ENCODE results near the gene EHMT1.
"Not testable (repeated sequence)": the region's sequence is repeated elsewhere in the genome, so short reads cannot be mapped to it uniquely, and the experiment has no call there.

The EHMT1 gene

DNA sequence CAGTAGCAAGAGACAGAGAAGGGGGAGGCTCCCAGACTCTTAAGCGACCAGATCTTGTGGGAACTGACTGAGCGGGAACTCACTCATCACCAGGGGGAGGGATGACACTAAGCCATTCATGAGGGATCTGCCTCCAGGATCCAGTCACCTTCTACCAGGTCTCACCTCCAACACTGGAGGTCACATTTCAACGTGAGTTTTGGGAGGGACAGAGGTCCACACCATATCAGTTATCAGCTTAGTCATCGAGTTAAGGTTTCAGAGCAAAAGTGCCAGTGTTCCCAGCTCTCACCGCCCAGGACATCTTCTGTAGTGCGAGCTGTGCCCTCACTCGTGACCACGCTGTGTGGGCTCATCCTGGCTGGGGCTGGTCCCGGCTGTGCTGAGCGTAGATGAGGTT, 160.1 kb downstream of the EHMT1 start:
- DNase-seq = no peak
- intact Hi-C loops (cut with DNase I) = no loop called here

GRCh38 chr9:137780031-137780430, 161.2 kb downstream of the EHMT1 start:
- DNase-seq; intact Hi-C loops (cut with DNase I): not testable (repeated sequence)

- intact Hi-C loops (cut with DNase I) = no loop called here
- DNase-seq = peak in 1 of 42 donors; percentile 15
These were observed 163.2 kb downstream of the EHMT1 start for GRCh38 chr9:137781906-137782585.

DNA sequence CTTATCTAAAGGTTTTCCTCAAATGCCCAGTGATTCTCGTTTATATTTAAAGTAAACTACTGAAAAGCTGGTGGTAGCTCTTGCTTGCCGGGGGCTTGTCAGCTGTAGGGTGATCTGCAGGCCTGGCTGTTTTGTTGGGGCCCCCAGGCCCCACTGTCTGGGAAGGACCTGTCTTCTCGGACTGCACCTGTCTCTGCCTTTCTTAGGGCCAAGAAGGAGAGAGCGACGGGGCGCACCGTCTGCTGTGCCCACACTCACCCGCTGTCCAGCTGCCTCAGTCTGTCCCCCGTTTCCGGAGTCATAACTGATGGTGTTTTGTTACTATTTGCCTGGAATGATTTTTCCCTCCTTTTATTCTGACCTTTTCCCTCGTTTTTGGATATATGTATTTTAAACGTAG, 164.7 kb downstream of the EHMT1 start:
- DNase-seq = no peak
- intact Hi-C loops (cut with DNase I) = no loop called here

GRCh38 chr9:137784046-137784445, 165.2 kb downstream of the EHMT1 start:
- DNase-seq = no peak
- intact Hi-C loops (cut with DNase I) = no loop called here

- intact Hi-C loops (cut with DNase I) = no loop called here
- DNase-seq = no peak
These were observed 166.1 kb downstream of the EHMT1 start for GRCh38 chr9:137784641-137785513.

GRCh38 chr9:137785704-137786161, 166.9 kb downstream of the EHMT1 start:
- peak in 1 of 42 donors; percentile 45 for DNase-seq

GRCh38 chr9:137786511-137786920, 167.7 kb downstream of the EHMT1 start:
- intact Hi-C loops (cut with DNase I) = no loop called here
- peak in 3 of 42 donors; percentile 27 to 56 (median 55) for DNase-seq

More at GRCh38 chr9:137785704-137786161, 166.9 kb downstream of the EHMT1 start:
- intact Hi-C loops (cut with DNase I) = no loop called here

DNA sequence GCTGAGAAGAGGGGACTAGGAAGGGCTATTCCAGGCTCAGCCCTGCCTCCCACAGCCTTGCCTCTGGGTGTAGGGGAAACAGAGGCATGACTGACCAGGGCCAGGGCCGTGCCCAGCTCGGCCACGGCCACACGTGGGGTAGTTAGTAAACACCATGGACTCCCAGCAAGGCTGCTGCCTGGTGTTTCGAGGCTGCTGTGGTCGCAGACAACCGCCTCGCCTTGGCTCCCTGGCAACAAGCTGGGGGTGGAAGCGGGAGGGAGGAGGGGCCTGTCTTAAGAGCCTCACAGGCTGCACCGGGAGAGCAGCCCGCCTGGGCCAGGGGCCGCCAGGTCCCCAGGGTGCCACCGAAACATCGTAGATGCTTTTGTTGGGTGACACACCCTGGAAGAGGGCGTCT, 168.6 kb downstream of the EHMT1 start:
- intact Hi-C loops (cut with DNase I) = no loop called here
- DNase-seq = peak in 8 of 42 donors; percentile 29 to 43 (median 36)

GRCh38 chr9:137787786-137788505, 169.1 kb downstream of the EHMT1 start:
- no peak for DNase-seq
- intact Hi-C loops (cut with DNase I) = no loop called here

DNA sequence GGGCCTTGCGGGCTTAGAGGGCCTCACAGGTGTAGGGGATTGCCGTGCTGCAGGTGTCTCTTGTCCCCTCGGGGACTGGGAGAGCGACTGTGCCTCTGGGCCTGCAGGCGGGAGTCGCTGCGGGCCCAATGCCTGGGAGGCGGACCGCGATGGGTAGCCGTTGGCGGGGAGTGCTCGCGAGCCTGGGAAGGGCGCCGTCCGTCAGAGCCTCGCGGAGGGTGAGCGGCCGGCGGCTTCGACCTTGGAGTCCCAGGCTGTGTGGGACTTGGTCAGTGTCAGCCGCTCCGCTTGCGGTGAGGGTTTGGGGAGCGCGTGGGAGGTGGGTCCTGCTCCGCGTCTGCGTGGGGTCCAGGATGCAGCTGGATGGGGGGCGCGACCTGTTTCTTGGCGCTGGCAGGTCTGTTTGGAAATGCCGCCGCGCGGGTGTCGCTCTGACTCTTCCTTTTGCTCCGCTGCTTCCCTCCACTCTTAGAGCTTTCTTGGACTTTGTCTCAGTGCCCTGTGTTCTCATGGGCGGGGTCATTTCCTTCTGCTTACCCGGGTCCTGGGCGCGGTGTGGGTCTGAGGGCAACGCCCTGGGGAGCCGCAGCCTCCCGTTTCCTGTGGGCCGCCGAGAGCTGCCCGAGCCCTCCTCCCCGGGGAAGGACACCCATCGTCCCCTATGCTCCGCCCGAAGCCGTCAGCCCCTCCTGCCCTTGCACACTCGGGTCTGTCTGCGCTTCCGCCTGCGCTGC, 169.9 kb downstream of the EHMT1 start:
- intact Hi-C loops (cut with DNase I) = no loop called here
- DNase-seq = no peak

DNA sequence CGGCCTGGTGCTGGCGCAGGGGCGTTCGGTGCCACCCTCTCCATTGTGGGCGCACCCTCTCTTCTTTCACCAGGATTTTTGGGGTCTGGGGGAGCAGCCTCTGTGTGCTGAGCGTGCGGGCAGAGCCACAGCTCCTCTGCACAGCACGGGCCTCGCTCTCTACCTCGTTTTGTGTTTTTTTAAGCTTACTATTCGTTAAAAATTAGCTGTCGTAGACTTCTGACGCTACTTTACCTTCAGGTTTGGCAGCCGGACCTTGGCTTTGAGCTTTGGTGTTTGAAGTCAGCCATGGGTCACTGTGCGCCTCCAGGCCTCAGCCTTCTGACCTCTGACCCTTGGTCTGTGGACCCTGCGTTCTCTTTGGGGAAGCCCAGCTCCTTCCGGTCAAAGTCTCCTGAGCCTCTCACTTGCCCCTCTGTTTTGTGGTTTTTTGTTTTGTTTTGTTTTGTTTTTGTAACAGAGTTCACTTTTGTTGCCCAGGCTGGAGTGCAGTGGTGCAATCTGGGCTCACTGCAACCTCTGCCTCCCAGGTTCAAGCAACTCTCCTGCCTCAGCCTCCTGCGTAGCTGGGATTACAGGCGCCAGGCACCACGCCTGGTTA, 170.6 kb downstream of the EHMT1 start:
- DNase-seq = no peak
- intact Hi-C loops (cut with DNase I) = no loop called here

DNA sequence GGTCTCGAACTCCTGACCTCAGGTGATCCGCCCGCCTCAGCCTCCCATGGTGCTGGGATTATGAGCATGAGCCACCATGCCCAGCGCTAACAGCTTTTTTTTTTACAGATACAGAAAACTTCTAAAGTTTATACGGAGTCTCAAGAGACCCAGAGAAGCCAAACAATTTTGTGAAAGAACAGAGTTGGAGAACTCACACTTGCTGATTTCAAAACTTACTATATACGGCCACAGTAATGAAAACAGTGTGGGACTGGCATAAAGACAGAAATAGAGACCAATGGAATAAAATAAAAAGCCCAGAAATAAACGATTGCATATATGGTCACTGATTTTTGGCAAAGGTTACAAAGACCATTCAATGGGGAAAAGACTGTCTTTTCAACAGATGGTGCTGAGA, 173.1 kb downstream of the EHMT1 start:
- no peak for DNase-seq
- intact Hi-C loops (cut with DNase I) = no loop called here

DNA sequence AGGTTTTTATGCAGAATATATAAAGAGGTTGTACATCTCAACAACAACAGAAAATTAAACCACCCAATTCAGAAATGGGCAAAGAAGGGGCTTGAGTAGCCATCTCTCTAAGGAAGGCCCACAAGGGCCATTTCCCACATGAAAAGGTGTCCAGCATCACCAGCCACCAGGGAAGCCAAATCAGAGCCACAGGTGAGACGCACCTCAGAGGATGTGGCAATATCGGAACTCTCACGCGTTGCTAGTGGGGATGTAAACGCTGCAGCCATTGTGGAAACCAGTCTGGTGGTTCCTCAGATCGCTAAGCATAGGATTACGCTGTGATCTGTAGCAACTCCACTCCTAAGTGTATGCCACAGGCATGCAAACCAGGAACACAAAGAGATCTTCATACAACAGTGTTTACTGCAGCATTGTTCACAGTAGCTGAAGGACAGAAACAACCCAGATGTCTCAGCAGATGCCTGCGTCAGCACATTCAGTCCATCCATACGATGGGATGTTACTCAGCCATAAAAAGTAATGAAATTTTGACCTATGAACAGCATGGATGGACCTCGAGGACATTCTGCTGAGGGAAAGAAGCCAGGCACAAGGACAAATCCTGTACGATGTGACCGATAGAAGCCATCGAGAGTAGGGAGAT, 174.5 kb downstream of the EHMT1 start:
- peak in 6 of 42 donors; percentile 15 to 62 (median 52) for DNase-seq
- intact Hi-C loops (cut with DNase I) = no loop called here

- intact Hi-C loops (cut with DNase I) = no loop called here
- DNase-seq = no peak
These were observed 176.4 kb downstream of the EHMT1 start for GRCh38 chr9:137795156-137795666.

GRCh38 chr9:137797206-137798120, 178.7 kb downstream of the EHMT1 start:
- intact Hi-C loops (cut with DNase I) = no loop called here
- DNase-seq = peak in 8 of 42 donors; percentile 27 to 55 (median 44)

GRCh38 chr9:137798142-137798541, 179.3 kb downstream of the EHMT1 start:
- no peak for DNase-seq

More at GRCh38 chr9:137798142-137798541, 179.3 kb downstream of the EHMT1 start:
- intact Hi-C loops (cut with DNase I) = no loop called here
